GM12878 (cell line): Measurements from ENCODE around the gene FUT6. TPM values are rescaled to one million over a fixed set of nuclear protein-coding genes. Genes with fewer than 3 reads are reported as not detected.

ENCODE experiments used
- ATAC-seq: fragments of 200-7000 bp; cut with Tn5 transposase; 3 replicates; pipeline ENCODE4 v1.9.1; 2020; ENCODE audit warnings: mild to moderate bottlenecking, moderate library complexity
- BruUV-seq: library from RNA; stranded (reverse); fragments of 400-500 nt; replicated peaks from 2 replicates; lab custom pipeline; 2021; lab: Mats Ljungman, UMichigan
- CTCF ChIA-PET: fragments of 300-600 bp; sonication (Branson Sonifier 250); formaldehyde crosslinking; extraction: SDS; loops from one replicate; lab custom pipeline; 2021; ENCODE audit warnings: inconsistent platforms; lab: Yijun Ruan, JAX
- POLR2A ChIA-PET: fragments of 350-600 bp; formaldehyde crosslinking; extraction: SDS; loops from one replicate; lab custom pipeline; 2021; ENCODE audit warnings: inconsistent platforms; lab: Charles Lee
- RAD21 ChIA-PET: fragments of 300-600 bp; sonication (Branson Sonifier 250); formaldehyde crosslinking; loops from one replicate; lab custom pipeline; 2023; ENCODE audit warnings: antibody characterized with exemption; ENCODE audit not compliant: unreplicated experiment; lab: Charles Lee
- SMC1A ChIA-PET: fragments of 300-600 bp; sonication (Branson Sonifier 250); formaldehyde crosslinking; loops from one replicate; lab custom pipeline; 2023; ENCODE audit not compliant: unreplicated experiment, uncharacterized antibody; lab: Charles Lee
- DNase-seq: peaks from one replicate; pipeline ENCODE4 v3.0.0-alpha.2; 2011; ENCODE audit warnings: low read depth, low spot score
- FAIRE-seq: peaks from 3 replicates; lab custom pipeline; 2011; peaks lifted over from hg19 to GRCh38; lab: Jason Lieb, UNC
- H2AFZ ChIP-seq: 2 replicates; pipeline ENCODE4 v1.6.0; 2011; ENCODE audit warnings: low read depth, low read length, control low read depth; ENCODE audit not compliant: control insufficient read depth
- H3K27ac ChIP-seq: 2 replicates; pipeline ENCODE4 v1.5.1; 2011; ENCODE audit warnings: control low read depth; ENCODE audit not compliant: control insufficient read depth, insufficient read depth
- H3K27me3 ChIP-seq, 2 experiments: replicated peaks in 1 of 2; 2 replicates each; pipeline versions ENCODE4 v1.6.0 to v1.6.1; 2011; ENCODE audit warnings: low read length in 1 of 2; ENCODE audit not compliant: control insufficient read depth in 2 of 2, insufficient read depth in 2 of 2
- H3K36me3 ChIP-seq, 2 experiments: 2 replicates each; pipeline ENCODE4 v1.5.1; 2011; ENCODE audit warnings: low read length in 1 of 2; ENCODE audit not compliant: control insufficient read depth in 2 of 2, insufficient read depth in 2 of 2
- H3K4me1 ChIP-seq: 2 replicates; pipeline ENCODE4 v1.6.1; 2011; ENCODE audit warnings: mild to moderate bottlenecking, low read length, moderate library complexity, mixed read lengths; ENCODE audit not compliant: control insufficient read depth, insufficient read depth
- H3K4me2 ChIP-seq: 2 replicates; pipeline ENCODE4 v1.6.0; 2011; ENCODE audit warnings: control low read depth; ENCODE audit not compliant: control insufficient read depth, insufficient read depth
- H3K4me3 ChIP-seq: fragments of 200-600 bp; sonication (generic); 2 replicates; pipeline ENCODE4 v1.5.1; 2016
- H3K79me2 ChIP-seq: 2 replicates; pipeline ENCODE4 v1.6.0; 2011; ENCODE audit warnings: low read length; ENCODE audit not compliant: control insufficient read depth, insufficient read depth
- H3K9ac ChIP-seq: 2 replicates; pipeline ENCODE4 v1.8.0; 2011; ENCODE audit warnings: low read length, control low read depth, mixed read lengths; ENCODE audit not compliant: control insufficient read depth, insufficient read depth
- H3K9me3 ChIP-seq: replicated peaks from 3 replicates; pipeline ENCODE4 v1.5.1; 2011; ENCODE audit warnings: mild to moderate bottlenecking, low read length; ENCODE audit not compliant: control insufficient read depth, insufficient read depth
- H4K20me1 ChIP-seq: 2 replicates; pipeline ENCODE4 v1.6.0; 2011; ENCODE audit not compliant: control insufficient read depth, insufficient read depth
- BCL11A ChIP-seq: IDR thresholded peaks from 2 replicates; pipeline ENCODE4 v1.6.1; 2011; ENCODE audit warnings: low read depth, low read length
- EGR1 ChIP-seq, 2 experiments: IDR thresholded peaks; 1 replicate in 1 of 2; 2 replicates in 1 of 2; pipeline ENCODE4 v1.6.1; 2011 to 2012; ENCODE audit warnings: low read depth in 2 of 2, low read length in 2 of 2, borderline replicate concordance in 1 of 2, mild to moderate bottlenecking in 1 of 2, moderate library complexity in 1 of 2
- GATAD2B ChIP-seq: fragments of 450-650 bp; conservative IDR thresholded peaks from 2 replicates; pipeline ENCODE4 v1.6.1; 2017; ENCODE audit warnings: low read depth, mild to moderate bottlenecking, moderate library complexity
- IKZF2 ChIP-seq, 2 experiments: fragments of 450-650 bp; IDR thresholded peaks; 2 replicates each; pipeline ENCODE4 v1.6.1; 2017; ENCODE audit warnings: mild to moderate bottlenecking in 2 of 2, moderate library complexity in 2 of 2
- IRF4 ChIP-seq: IDR thresholded peaks from 2 replicates; pipeline ENCODE4 v1.6.1; 2011; ENCODE audit warnings: low read depth, low read length
- MEF2A ChIP-seq: IDR thresholded peaks from 2 replicates; pipeline ENCODE4 v1.6.1; 2011; ENCODE audit warnings: low read depth, mild to moderate bottlenecking, low read length, moderate library complexity; ENCODE audit not compliant: insufficient read depth
- NR2F1 ChIP-seq: fragments of 450-650 bp; conservative IDR thresholded peaks from 2 replicates; pipeline ENCODE4 v1.6.1; 2017; ENCODE audit warnings: mild to moderate bottlenecking
- RAD51 ChIP-seq: fragments of 450-650 bp; IDR thresholded peaks from 2 replicates; pipeline ENCODE4 v1.6.1; 2016; ENCODE audit warnings: moderate library complexity, mild to moderate bottlenecking, inconsistent platforms
- RCOR1 ChIP-seq: conservative IDR thresholded peaks from 2 replicates; pipeline ENCODE4 v1.6.1; 2012; ENCODE audit warnings: low read depth, low read length, improper control_type of control experiment
- SMARCA5 ChIP-seq: fragments of 450-650 bp; IDR thresholded peaks from 2 replicates; pipeline ENCODE4 v1.6.1; 2017; ENCODE audit warnings: mild to moderate bottlenecking
- SUZ12 ChIP-seq: fragments of 200-600 bp; sonication (generic); IDR thresholded peaks from one replicate; pipeline ENCODE4 v1.6.1; 2018; ENCODE audit warnings: antibody characterized with exemption, mild to moderate bottlenecking; ENCODE audit not compliant: unreplicated experiment
- ZNF207 ChIP-seq: fragments of 450-650 bp; IDR thresholded peaks from 2 replicates; pipeline ENCODE4 v1.6.1; 2014; ENCODE audit warnings: antibody characterized with exemption, mild to moderate bottlenecking, borderline replicate concordance
- ZNF217 ChIP-seq: fragments of 450-650 bp; IDR thresholded peaks from 2 replicates; pipeline ENCODE4 v1.6.1; 2017; ENCODE audit warnings: antibody characterized with exemption, mild to moderate bottlenecking
- ZSCAN29 ChIP-seq: fragments of 450-650 bp; IDR thresholded peaks from 2 replicates; pipeline ENCODE4 v1.6.1; 2017; ENCODE audit warnings: mild to moderate bottlenecking, moderate library complexity
- WGBS: methylation state at CpG from one replicate; pipeline ENCODE4 v1.1.6; 2016; ENCODE audit warnings: low lambda C conversion rate; ENCODE audit not compliant: insufficient replicate concordance, insufficient coverage; ENCODE audit errors: missing lambda C conversion rate; 5-methylcytosine and 5-hydroxymethylcytosine counted together
- in situ Hi-C: fragments of 300-500 bp; cut with MboI; formaldehyde crosslinking; loops from 9 replicates; pipeline ENCODE4 v1.14.3; 2018; ENCODE audit warnings: mixed read lengths
- intact Hi-C: fragments of 100-400 bp; cut with micrococcal nuclease; formaldehyde crosslinking; loops from one replicate; pipeline ENCODE4 v1.14.2; 2022; ENCODE audit not compliant: unreplicated experiment
- polyA plus RNA-seq, 11 experiments: library from polyadenylated mRNA; depleted of rRNA in 4 of 11; unstranded in 6 of 11; stranded (reverse) in 5 of 11; fragments of >200 nt; fragmentation: Nextera tagmentation in 4 of 11; fragmentation: Illumina TruSeq in 1 of 11; extraction: Ambion mirVana in 4 of 11; extraction: Trizol in 1 of 11; gene quantifications; 1 replicate in 1 of 11; 2 replicates in 10 of 11; pipeline versions ENCODE4 v1.2.1 to v1.2.3, GENCODE V29; 2011 to 2016; ENCODE audit warnings: inconsistent platforms in 2 of 11, missing spikeins in 2 of 11, low read depth in 1 of 11
- total RNA-seq, 4 experiments: library from RNA; depleted of rRNA in 3 of 4; stranded (reverse); fragments of >200 nt in 3 of 4; fragmentation: Illumina TruSeq in 1 of 4; extraction: Trizol in 1 of 4; gene quantifications; 2 replicates each; pipeline versions ENCODE4 v1.2.1 to v1.2.3, GENCODE V29; 2013 to 2021
- TF ChIP-seq, protein P1 (sequence below): fragments of 150-350 bp; IDR thresholded peaks from 2 replicates; pipeline ENCODE4 v1.6.1; 2016; ENCODE audit warnings: low read depth, low read length
- TF ChIP-seq, protein P2 (sequence below): IDR thresholded peaks from 2 replicates; pipeline ENCODE4 v1.6.1; 2012; ENCODE audit warnings: mild to moderate bottlenecking, low read depth, low read length
- TF ChIP-seq, protein P3 (sequence below): IDR thresholded peaks from 2 replicates; pipeline ENCODE4 v1.6.1; 2011; ENCODE audit warnings: borderline replicate concordance, low read depth, mild to moderate bottlenecking, moderate library complexity, mixed read lengths, low read length; ENCODE audit not compliant: insufficient read depth; ENCODE audit errors: extremely low read length

Gene FUT6
- total and polyA plus RNA-seq, 10 of the 15 experiments (the other 5 are each of a cell fraction or from before 2014, with no cell fraction given), result not detected

DNA sequence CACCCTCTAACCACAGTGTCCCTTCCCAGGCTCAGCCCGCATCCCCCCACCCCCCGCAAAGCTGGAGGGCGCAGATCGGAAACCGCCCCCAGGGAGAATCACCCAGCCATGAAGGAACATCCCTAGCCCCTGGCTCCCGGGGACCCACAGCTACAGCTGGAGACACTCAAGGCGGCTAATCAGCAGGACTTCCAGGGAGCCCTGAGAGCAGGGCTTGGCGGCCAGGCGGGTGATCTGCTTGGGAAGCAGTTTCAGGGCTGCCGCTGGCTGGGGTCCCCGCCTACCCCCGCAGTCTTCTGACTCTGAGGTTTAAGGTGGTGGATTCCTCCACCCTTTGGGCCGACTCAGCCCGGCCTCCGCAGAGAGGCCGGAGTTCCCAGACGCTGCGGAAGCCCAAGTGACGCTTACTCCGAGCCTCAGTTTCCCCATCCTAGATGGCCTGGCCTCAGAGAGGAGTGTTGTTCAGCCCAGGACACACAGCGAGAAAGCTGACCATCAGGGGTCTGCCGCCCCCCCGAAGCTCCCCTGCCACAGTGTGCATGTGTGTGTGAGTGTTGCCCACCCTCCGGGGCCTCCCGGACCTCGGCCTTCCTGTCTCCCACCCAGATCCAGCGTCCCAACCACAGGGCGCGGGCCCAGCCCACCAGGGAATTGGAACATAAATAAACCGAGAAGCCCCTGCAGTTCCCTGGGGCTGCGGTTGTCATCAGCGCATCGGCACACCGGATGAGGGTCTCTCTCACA lies 9.8 kb downstream of the FUT6 start:
- no peak for FAIRE-seq
- Histone ChIP-seq H3K27me3 (peaks cover 0 to 4% of the 10 kb centered on the region in 2 experiments; a peak in 2 of 4 replicates), H3K4me3 (no peak overlapping the region), H3K4me1 (peaks cover 24% of the 10 kb centered on the region), H3K79me2 (no peaks in the 10 kb centered on the region), H3K4me2 (peak overlapping the region; percentile 93; the same call in 1 of the 2 replicates), H4K20me1 (no peaks in the 10 kb centered on the region), H3K36me3 (no peaks in the 10 kb centered on the region), H3K27ac (no peak overlapping the region), H2AFZ (no peak overlapping the region), H3K9me3 (no peaks in the 10 kb centered on the region), H3K9ac (no peak overlapping the region)
- CTCF ChIA-PET, result interaction anchor here (2.7 kb wide), 1 partner anchor 26 kb away, joined by 10 read pairs; no protein-coding TSS in a partner anchor
- SMC1A ChIA-PET, result no interaction called here
- intact Hi-C loops (no loop called here), in situ Hi-C loops (no loop called here)
- no peak for DNase-seq
- WGBS, result 69% methylated on average over 31 of the region's 34 CpGs
- no TSS peak for BruUV-seq
- POLR2A ChIA-PET, result interaction anchor here (0.7 kb wide), 1 partner anchor 362 kb away, joined by 7 read pairs; no protein-coding TSS in a partner anchor
- RAD21 ChIA-PET, result no interaction called here
- ATAC-seq, result no peak
- TF ChIP-seq, protein P1, sequence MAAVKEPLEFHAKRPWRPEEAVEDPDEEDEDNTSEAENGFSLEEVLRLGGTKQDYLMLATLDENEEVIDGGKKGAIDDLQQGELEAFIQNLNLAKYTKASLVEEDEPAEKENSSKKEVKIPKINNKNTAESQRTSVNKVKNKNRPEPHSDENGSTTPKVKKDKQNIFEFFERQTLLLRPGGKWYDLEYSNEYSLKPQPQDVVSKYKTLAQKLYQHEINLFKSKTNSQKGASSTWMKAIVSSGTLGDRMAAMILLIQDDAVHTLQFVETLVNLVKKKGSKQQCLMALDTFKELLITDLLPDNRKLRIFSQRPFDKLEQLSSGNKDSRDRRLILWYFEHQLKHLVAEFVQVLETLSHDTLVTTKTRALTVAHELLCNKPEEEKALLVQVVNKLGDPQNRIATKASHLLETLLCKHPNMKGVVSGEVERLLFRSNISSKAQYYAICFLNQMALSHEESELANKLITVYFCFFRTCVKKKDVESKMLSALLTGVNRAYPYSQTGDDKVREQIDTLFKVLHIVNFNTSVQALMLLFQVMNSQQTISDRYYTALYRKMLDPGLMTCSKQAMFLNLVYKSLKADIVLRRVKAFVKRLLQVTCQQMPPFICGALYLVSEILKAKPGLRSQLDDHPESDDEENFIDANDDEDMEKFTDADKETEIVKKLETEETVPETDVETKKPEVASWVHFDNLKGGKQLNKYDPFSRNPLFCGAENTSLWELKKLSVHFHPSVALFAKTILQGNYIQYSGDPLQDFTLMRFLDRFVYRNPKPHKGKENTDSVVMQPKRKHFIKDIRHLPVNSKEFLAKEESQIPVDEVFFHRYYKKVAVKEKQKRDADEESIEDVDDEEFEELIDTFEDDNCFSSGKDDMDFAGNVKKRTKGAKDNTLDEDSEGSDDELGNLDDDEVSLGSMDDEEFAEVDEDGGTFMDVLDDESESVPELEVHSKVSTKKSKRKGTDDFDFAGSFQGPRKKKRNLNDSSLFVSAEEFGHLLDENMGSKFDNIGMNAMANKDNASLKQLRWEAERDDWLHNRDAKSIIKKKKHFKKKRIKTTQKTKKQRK, result no peak
- TF ChIP-seq SUZ12 (no peak), ZSCAN29 (no peak), SMARCA5 (peak; percentile 78; the same call in 1 of the 2 replicates), EGR1 (IDR thresholded peaks at IDR 0.05; ENCODE audit: borderline replicate concordance in 1 of 2, low read depth in 2 of 2, low read length in 2 of 2) (0 out of 3 replicates have a peak, but pooled peaks of 1 of the 2 experiments have one; percentile 26), ZNF217 (0 out of 2 replicates have a peak, but pooled peaks have one; percentile 28), NR2F1 (no peak), BCL11A (no peak), RAD51 (no peak), ZNF207 (no peak), RCOR1 (no peak), MEF2A (no peak), IKZF2 (IDR thresholded peaks at IDR 0.05) (no peak), IRF4 (no peak), GATAD2B (no peak)
- TF ChIP-seq, protein P2, sequence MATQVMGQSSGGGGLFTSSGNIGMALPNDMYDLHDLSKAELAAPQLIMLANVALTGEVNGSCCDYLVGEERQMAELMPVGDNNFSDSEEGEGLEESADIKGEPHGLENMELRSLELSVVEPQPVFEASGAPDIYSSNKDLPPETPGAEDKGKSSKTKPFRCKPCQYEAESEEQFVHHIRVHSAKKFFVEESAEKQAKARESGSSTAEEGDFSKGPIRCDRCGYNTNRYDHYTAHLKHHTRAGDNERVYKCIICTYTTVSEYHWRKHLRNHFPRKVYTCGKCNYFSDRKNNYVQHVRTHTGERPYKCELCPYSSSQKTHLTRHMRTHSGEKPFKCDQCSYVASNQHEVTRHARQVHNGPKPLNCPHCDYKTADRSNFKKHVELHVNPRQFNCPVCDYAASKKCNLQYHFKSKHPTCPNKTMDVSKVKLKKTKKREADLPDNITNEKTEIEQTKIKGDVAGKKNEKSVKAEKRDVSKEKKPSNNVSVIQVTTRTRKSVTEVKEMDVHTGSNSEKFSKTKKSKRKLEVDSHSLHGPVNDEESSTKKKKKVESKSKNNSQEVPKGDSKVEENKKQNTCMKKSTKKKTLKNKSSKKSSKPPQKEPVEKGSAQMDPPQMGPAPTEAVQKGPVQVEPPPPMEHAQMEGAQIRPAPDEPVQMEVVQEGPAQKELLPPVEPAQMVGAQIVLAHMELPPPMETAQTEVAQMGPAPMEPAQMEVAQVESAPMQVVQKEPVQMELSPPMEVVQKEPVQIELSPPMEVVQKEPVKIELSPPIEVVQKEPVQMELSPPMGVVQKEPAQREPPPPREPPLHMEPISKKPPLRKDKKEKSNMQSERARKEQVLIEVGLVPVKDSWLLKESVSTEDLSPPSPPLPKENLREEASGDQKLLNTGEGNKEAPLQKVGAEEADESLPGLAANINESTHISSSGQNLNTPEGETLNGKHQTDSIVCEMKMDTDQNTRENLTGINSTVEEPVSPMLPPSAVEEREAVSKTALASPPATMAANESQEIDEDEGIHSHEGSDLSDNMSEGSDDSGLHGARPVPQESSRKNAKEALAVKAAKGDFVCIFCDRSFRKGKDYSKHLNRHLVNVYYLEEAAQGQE, result no peak
- TF ChIP-seq, protein P3, sequence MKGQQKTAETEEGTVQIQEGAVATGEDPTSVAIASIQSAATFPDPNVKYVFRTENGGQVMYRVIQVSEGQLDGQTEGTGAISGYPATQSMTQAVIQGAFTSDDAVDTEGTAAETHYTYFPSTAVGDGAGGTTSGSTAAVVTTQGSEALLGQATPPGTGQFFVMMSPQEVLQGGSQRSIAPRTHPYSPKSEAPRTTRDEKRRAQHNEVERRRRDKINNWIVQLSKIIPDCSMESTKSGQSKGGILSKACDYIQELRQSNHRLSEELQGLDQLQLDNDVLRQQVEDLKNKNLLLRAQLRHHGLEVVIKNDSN, result no peak
